SK-N-SH treated with all-trans-retinoic acid at 6 μM for 48 hours (cell line): Measurements from ENCODE around the gene AKAP7.

Experiments used
- ISL1 ChIP-seq: fragments of 250-450 bp; sonication (Bioruptor Pico); IDR thresholded peaks from 2 replicates; pipeline ENCODE4 v2.1.2; 2022; ENCODE audit warnings: mild to moderate bottlenecking, moderate library complexity
- PPARA ChIP-seq: fragments of 250-450 bp; sonication (Bioruptor Pico); IDR thresholded peaks from 2 replicates; pipeline ENCODE4 v1.5.0; 2020; ENCODE audit warnings: mild to moderate bottlenecking, borderline replicate concordance
- RARB ChIP-seq: fragments of 250-450 bp; sonication (Bioruptor Pico); IDR thresholded peaks from 2 replicates; pipeline ENCODE4 v1.8.0; 2021; ENCODE audit warnings: mild to moderate bottlenecking, moderate library complexity
- TCF4 ChIP-seq: fragments of 250-450 bp; sonication (Bioruptor Pico); IDR thresholded peaks from 2 replicates; pipeline ENCODE4 v1.8.0; 2021; ENCODE audit warnings: mild to moderate bottlenecking, moderate library complexity, borderline replicate concordance
- TOX ChIP-seq: fragments of 250-450 bp; sonication (Bioruptor Pico); IDR thresholded peaks from 2 replicates; pipeline ENCODE4 v1.8.0; 2021; ENCODE audit warnings: mild to moderate bottlenecking, moderate library complexity, borderline replicate concordance
- TSHZ2 ChIP-seq: fragments of 250-450 bp; sonication (Bioruptor Pico); IDR thresholded peaks from 2 replicates; pipeline ENCODE4 v1.5.0; 2020; ENCODE audit warnings: mild to moderate bottlenecking, moderate library complexity
- ZNF8 ChIP-seq: fragments of 450-650 bp; formaldehyde crosslinking; IDR thresholded peaks from 2 replicates; pipeline ENCODE4 v1.5.0; 2020; ENCODE audit warnings: mild to moderate bottlenecking, moderate library complexity

DNA sequence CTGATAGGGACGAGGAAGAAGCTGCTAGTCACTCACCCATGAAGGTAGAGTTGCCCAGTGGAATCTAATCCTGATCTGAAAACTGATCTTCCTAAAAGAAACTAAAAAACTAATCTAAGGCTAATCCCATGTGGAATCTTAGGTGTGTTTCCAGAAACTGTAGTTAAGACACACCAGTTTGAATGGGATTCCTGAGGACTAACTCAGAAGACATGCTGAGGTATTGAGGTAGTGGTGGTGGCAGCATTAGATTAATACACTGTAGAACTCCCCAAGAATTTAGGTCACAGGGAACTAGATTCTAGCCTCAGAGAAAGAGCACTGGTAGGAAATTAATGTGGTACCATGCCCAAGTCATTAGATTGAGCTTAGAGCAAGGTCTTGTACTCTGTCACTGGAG lies 19.6 kb upstream of the AKAP7 start:
- TF ChIP-seq TCF4 (no peak), TSHZ2 (CRISPR knock-in tag) (no peak), ZNF8 (CRISPR knock-in tag) (no peak), ISL1 (CRISPR knock-in tag) (no peak), RARB (no peak), PPARA (CRISPR knock-in tag) (no peak), TOX (no peak)
